ENCODE measurements around the gene ST6GALNAC2.

Gene ST6GALNAC2

DNA sequence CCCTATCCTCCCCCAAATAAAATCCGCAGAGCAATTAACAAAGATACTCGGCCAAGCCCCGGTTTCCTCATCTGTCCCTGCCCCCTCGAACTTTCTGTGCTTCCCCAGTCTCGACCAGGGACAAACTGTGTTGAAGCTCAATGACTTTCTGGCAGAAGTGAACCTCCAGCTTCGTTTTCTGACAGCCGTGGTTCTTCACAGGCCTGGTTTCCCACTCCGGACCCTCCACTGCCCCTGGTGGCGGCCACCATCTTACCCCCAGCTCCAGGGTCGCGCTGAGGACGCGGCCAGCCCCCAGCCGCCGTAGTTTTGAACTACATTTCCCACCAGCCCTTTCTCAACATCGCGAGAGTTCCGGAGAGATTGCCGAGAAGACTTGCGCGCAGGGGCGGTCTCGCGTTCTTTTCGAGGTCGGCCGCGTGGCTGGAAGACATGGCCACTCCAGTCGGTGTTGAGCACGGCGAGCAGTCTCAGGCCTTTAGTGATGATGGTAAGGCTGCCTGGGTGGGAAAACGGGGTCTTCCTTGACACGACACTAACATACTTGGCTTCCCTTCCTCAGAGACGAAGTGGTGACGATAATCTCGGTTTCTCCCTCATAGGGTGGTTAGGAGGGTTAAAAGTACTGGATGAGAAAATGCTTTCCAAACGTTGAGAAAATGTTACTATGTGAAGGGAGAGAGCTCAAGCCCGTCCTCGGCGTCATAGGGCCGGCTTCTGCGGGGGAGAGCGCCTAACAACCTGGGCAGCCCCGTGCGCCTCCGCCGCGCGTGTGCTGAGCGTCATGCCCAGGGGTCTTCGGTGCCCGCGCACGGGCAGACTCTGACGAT, 28.1 kb downstream of the ST6GALNAC2 start:
- TF ChIP-seq POU2F2 (IDR thresholded peaks at IDR 0.05; ENCODE audit: low read depth, low read length): no peak
- TF ChIP-seq POLR2A (IDR thresholded peaks at IDR 0.05; ENCODE audit: low read depth, low read length): peak; percentile 97
- TF ChIP-seq TAF1 (IDR thresholded peaks at IDR 0.05; ENCODE audit: low read depth, low read length): peak; percentile 98
- TF ChIP-seq POLR2AphosphoS5 (IDR thresholded peaks at IDR 0.05; ENCODE audit: low read depth, low read length): peak; percentile 98
- TF ChIP-seq SPI1 (IDR thresholded peaks at IDR 0.05; ENCODE audit: low read depth, low read length): no peak
- no peak for TF ChIP-seq PAX5 (IDR thresholded peaks at IDR 0.05; ENCODE audit: insufficient read depth, low read length, severe bottlenecking)
- FAIRE-seq (peak; percentile 85), DNase-seq (ENCODE audit: insufficient read length, low spot score) (peak; percentile 81)

DNA sequence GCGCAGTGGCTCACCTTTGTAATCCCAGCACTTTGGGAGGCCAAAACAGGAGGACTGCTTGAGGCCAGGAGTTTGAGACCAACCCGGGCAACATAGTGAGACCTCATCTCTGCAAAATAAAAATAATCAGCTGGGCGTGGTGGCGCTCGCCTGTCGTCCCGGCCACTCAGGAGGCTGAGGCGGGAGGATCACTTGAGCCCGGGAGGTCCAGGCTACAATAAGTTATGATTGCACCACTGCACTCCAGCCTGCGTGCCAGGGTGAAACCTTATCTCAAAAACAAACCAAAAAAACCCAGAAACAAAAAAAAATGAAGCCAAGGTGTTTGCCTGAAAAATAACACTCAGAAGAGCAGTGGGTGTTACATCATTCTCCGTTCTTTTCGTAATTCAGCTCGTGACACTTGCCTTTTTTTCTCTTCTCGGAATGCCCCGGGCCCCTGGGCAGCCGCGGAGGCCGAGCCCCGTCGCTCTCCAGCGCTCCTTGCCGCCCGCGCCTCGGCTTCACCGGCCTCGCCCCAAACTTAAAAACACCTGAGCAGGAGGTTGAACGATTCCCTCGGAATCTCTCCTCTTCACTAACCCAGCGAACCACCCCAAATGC, 28.8 kb downstream of the ST6GALNAC2 start:
- no peak for FAIRE-seq
- DNase-seq (ENCODE audit: insufficient read length, low spot score): no peak
- TF ChIP-seq POLR2A (IDR thresholded peaks at IDR 0.05; ENCODE audit: low read depth, low read length) (no peak), POLR2AphosphoS5 (IDR thresholded peaks at IDR 0.05; ENCODE audit: low read depth, low read length) (no peak), POU2F2 (IDR thresholded peaks at IDR 0.05; ENCODE audit: low read depth, low read length) (no peak), SPI1 (IDR thresholded peaks at IDR 0.05; ENCODE audit: low read depth, low read length) (no peak), PAX5 (IDR thresholded peaks at IDR 0.05; ENCODE audit: insufficient read depth, low read length, severe bottlenecking) (no peak), TAF1 (IDR thresholded peaks at IDR 0.05; ENCODE audit: low read depth, low read length) (no peak)

GRCh38 chr17:76554131-76554530, 31.5 kb downstream of the ST6GALNAC2 start:
- no peak for TF ChIP-seq POLR2AphosphoS5 (IDR thresholded peaks at IDR 0.05; ENCODE audit: low read depth, low read length)
- no peak for TF ChIP-seq POU2F2 (IDR thresholded peaks at IDR 0.05; ENCODE audit: low read depth, low read length)
- no peak for DNase-seq (ENCODE audit: insufficient read length, low spot score)

GRCh38 chr17:76553178-76553908, 32.3 kb downstream of the ST6GALNAC2 start:
- DNase-seq (ENCODE audit: insufficient read length, low spot score) (no peak), FAIRE-seq (no peak)
- no peak for TF ChIP-seq SPI1 (IDR thresholded peaks at IDR 0.05; ENCODE audit: low read depth, low read length)
- TF ChIP-seq PAX5 (IDR thresholded peaks at IDR 0.05; ENCODE audit: insufficient read depth, low read length, severe bottlenecking): no peak
- no peak for TF ChIP-seq POLR2A (IDR thresholded peaks at IDR 0.05; ENCODE audit: low read depth, low read length)
- no peak for TF ChIP-seq TAF1 (IDR thresholded peaks at IDR 0.05; ENCODE audit: low read depth, low read length)

More at GRCh38 chr17:76554131-76554530, 31.5 kb downstream of the ST6GALNAC2 start:
- FAIRE-seq: no peak

DNA sequence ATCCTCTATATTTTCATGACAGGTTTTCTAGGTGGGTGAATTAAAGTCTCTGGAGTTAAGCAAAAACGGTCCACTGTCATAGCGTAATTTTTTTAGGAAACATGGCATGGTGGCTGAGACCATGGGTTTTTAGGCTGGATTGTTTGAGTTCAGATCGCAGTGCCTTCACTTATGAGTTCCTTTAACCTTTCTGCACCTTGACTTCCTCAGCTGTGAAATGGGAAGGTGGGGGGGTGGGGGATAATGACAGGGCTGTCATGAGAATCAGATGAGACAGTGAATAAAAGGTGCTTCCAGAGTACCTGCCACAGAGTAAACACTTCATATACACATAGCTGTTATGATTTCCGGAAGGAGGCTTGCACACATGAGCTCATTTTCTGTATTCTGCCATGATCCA, 34.0 kb downstream of the ST6GALNAC2 start:
- FAIRE-seq (no peak), DNase-seq (ENCODE audit: insufficient read length, low spot score) (no peak)
- TF ChIP-seq POLR2A (IDR thresholded peaks at IDR 0.05; ENCODE audit: low read depth, low read length): no peak
- no peak for TF ChIP-seq POU2F2 (IDR thresholded peaks at IDR 0.05; ENCODE audit: low read depth, low read length)
- TF ChIP-seq SPI1 (IDR thresholded peaks at IDR 0.05; ENCODE audit: low read depth, low read length): no peak
- no peak for TF ChIP-seq TAF1 (IDR thresholded peaks at IDR 0.05; ENCODE audit: low read depth, low read length)
- no peak for TF ChIP-seq POLR2AphosphoS5 (IDR thresholded peaks at IDR 0.05; ENCODE audit: low read depth, low read length)
- no peak for TF ChIP-seq PAX5 (IDR thresholded peaks at IDR 0.05; ENCODE audit: insufficient read depth, low read length, severe bottlenecking)

GRCh38 chr17:76550712-76551615, 34.7 kb downstream of the ST6GALNAC2 start:
- no peak for FAIRE-seq
- TF ChIP-seq POU2F2 (IDR thresholded peaks at IDR 0.05; ENCODE audit: low read depth, low read length): no peak
- TF ChIP-seq PAX5 (IDR thresholded peaks at IDR 0.05; ENCODE audit: insufficient read depth, low read length, severe bottlenecking): no peak
- no peak for TF ChIP-seq TAF1 (IDR thresholded peaks at IDR 0.05; ENCODE audit: low read depth, low read length)
- no peak for DNase-seq (ENCODE audit: insufficient read length, low spot score)

DNA sequence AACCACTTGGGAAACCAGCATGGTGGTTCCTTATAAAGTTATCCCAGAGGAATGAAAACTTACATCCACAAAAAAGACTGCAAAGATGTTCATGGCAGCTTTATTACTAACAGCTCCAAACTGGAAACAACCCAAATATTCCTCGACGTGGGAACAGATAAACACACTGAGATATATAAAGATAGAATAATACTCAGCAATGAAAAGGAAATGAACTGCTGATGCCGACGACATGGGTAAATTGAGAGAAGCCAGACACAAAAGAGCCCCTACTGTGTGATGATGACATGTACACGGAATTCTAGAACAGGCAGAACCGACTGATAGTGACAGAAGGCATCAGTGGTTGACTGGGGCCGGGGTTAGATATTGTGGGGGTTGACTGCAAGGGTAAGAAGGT, 36.1 kb downstream of the ST6GALNAC2 start:
- FAIRE-seq (no peak), DNase-seq (ENCODE audit: insufficient read length, low spot score) (no peak)
- TF ChIP-seq SPI1 (IDR thresholded peaks at IDR 0.05; ENCODE audit: low read depth, low read length): no peak
- no peak for TF ChIP-seq TAF1 (IDR thresholded peaks at IDR 0.05; ENCODE audit: low read depth, low read length)
- no peak for TF ChIP-seq POLR2AphosphoS5 (IDR thresholded peaks at IDR 0.05; ENCODE audit: low read depth, low read length)
- TF ChIP-seq PAX5 (IDR thresholded peaks at IDR 0.05; ENCODE audit: insufficient read depth, low read length, severe bottlenecking): no peak

GRCh38 chr17:76549215-76549518, 36.5 kb downstream of the ST6GALNAC2 start:
- FAIRE-seq (no peak), DNase-seq (ENCODE audit: insufficient read length, low spot score) (no peak)

More at GRCh38 chr17:76549215-76549518, 36.5 kb downstream of the ST6GALNAC2 start:
- TF ChIP-seq SPI1 (IDR thresholded peaks at IDR 0.05; ENCODE audit: low read depth, low read length) (no peak), PAX5 (IDR thresholded peaks at IDR 0.05; ENCODE audit: insufficient read depth, low read length, severe bottlenecking) (no peak), POLR2AphosphoS5 (IDR thresholded peaks at IDR 0.05; ENCODE audit: low read depth, low read length) (no peak), POU2F2 (IDR thresholded peaks at IDR 0.05; ENCODE audit: low read depth, low read length) (no peak), TAF1 (IDR thresholded peaks at IDR 0.05; ENCODE audit: low read depth, low read length) (no peak), POLR2A (IDR thresholded peaks at IDR 0.05; ENCODE audit: low read depth, low read length) (no peak)
